Measurements from ENCODE around the gene CHURC1. TPM values are rescaled to one million over a fixed set of nuclear protein-coding genes. Genes with fewer than 3 reads are reported as not detected.

The CHURC1 gene
- total and polyA plus RNA-seq, 2 of the 8 experiments (the other 6 are each of a cell fraction or from before 2014, with no cell fraction given) = 50.2 to 59.3 TPM

GRCh38 chr14:64875350-64875749 is 38.9 kb upstream of the CHURC1 start:
- no peaks in the 10 kb centered on the region for H3K79me2 ChIP-seq (ENCODE audit: control insufficient read depth in 1 of 2, insufficient read depth in 2 of 2, low read length in 2 of 2)
- no peak overlapping the region for H3K23ac ChIP-seq (ENCODE audit: insufficient read length)
- H3K56ac ChIP-seq (replicated peaks; ENCODE audit: insufficient read length, low read depth, low read length) = no peak overlapping the region
- no peak overlapping the region for H2BK120ac ChIP-seq (replicated peaks; ENCODE audit: low read depth, low read length)
- H2BK20ac ChIP-seq (ENCODE audit: low read length) = no peak overlapping the region
- peaks cover 4% of the 10 kb centered on the region; the same call in 1 of the 2 replicates for H3K23me2 ChIP-seq (ENCODE audit: low read depth, low read length)
- no peaks in the 10 kb centered on the region for H3K36me3 ChIP-seq (ENCODE audit: control insufficient read depth in 2 of 4, insufficient read depth in 4 of 4, low read length in 3 of 4)
- H3K4ac ChIP-seq (replicated peaks; ENCODE audit: insufficient read length, low read depth, low read length) = no peak overlapping the region
- H4K20me1 ChIP-seq (replicated peaks in 1 of 2; ENCODE audit: control insufficient read depth in 1 of 2, insufficient read depth in 2 of 2, low read length in 2 of 2) = no peaks in the 10 kb centered on the region
- no peaks in the 10 kb centered on the region for H3K79me1 ChIP-seq (ENCODE audit: low read depth, low read length)
- no peak overlapping the region for H3K9ac ChIP-seq (replicated peaks in 1 of 4; ENCODE audit: extremely low read depth in 1 of 4, low read depth in 3 of 4, low read length in 3 of 4)
- H3K18ac ChIP-seq (ENCODE audit: extremely low read depth, low read length) = no peak overlapping the region
- H3K27ac ChIP-seq (ENCODE audit: low read depth, low read length) = no peak overlapping the region
- H3K14ac ChIP-seq (ENCODE audit: insufficient read length) = no peak overlapping the region
- H3K27me3 ChIP-seq (replicated peaks in 1 of 4; ENCODE audit: control insufficient read depth in 3 of 4, extremely low read depth in 1 of 4, insufficient read depth in 3 of 4, low read length in 3 of 4) = peaks cover 0 to 21% (median 18%) of the 10 kb centered on the region in 4 experiments; a peak in 6 of 7 replicates
- no peak overlapping the region for H4K91ac ChIP-seq (replicated peaks; ENCODE audit: insufficient read length, low read length)
- no peaks in the 10 kb centered on the region for H3K9me3 ChIP-seq (ENCODE audit: insufficient read depth in 2 of 2, low read depth in 1 of 2, low read length in 1 of 2)
- no peak overlapping the region for H3K4me3 ChIP-seq (ENCODE audit: extremely low read depth in 1 of 4, insufficient read depth in 2 of 4, low read depth in 3 of 4, low read length in 4 of 4)
- no peak overlapping the region for H3K4me2 ChIP-seq (ENCODE audit: insufficient read depth in 1 of 2, low read depth in 2 of 2, low read length in 2 of 2)
- no peak overlapping the region for H2BK5ac ChIP-seq (ENCODE audit: low read depth, low read length)
- ChIA-PET CTCF (ENCODE audit: partially characterized antibody) (interaction anchor here (1.0 to 1.4 kb wide), 3 partner anchors 10 to 440 kb away, joined by 4 to 6 read pairs (median 4); no protein-coding TSS in a partner anchor), POLR2A (ENCODE audit: partially characterized antibody) (interaction anchor here (1.6 kb wide), 1 partner anchor 10 kb away, joined by 3 read pairs; no protein-coding TSS in a partner anchor)
- DNase-seq (ENCODE audit: low read depth in 1 of 2, low spot score in 2 of 2) (no peak), FAIRE-seq (no peak)
- H4K8ac ChIP-seq (ENCODE audit: extremely low read depth, insufficient read depth, low read length) = no peak overlapping the region
- no peak overlapping the region for H2BK12ac ChIP-seq (ENCODE audit: low read depth, low read length)
- H3K4me1 ChIP-seq (replicated peaks in 1 of 4; ENCODE audit: control insufficient read depth in 3 of 4, insufficient read depth in 4 of 4, low read length in 3 of 4) = no peaks in the 10 kb centered on the region; a peak in 3 of 7 replicates
- H2AK5ac ChIP-seq (ENCODE audit: low read depth, low read length) = no peak overlapping the region
- H2BK15ac ChIP-seq (ENCODE audit: low read length) = no peak overlapping the region
- no peak overlapping the region for H4K5ac ChIP-seq (ENCODE audit: insufficient read length, low read depth, low read length)
- WGBS, 2 experiments (ENCODE audit: extremely low coverage in 1 of 2, insufficient coverage in 1 of 2, insufficient read length in 1 of 2, insufficient replicate concordance in 2 of 2, low coverage in 1 of 2, low lambda C conversion rate in 2 of 2, missing lambda C conversion rate in 1 of 2) = 80% methylated on average over 4 of the region's 4 CpGs; no CpG with 5 or more reads in 1 of the 2 experiments
- no peak overlapping the region for H2AFZ ChIP-seq (ENCODE audit: low read length)
- TF ChIP-seq RNF2 (IDR thresholded peaks at IDR 0.05; ENCODE audit: borderline replicate concordance, low read depth, low read length, missing control alignments, poor library complexity, severe bottlenecking) (no peak), YY1 (IDR thresholded peaks at IDR 0.05; ENCODE audit: low read depth, low read length) (no peak)
